Measurements from ENCODE around the gene PARD3.

DNA sequence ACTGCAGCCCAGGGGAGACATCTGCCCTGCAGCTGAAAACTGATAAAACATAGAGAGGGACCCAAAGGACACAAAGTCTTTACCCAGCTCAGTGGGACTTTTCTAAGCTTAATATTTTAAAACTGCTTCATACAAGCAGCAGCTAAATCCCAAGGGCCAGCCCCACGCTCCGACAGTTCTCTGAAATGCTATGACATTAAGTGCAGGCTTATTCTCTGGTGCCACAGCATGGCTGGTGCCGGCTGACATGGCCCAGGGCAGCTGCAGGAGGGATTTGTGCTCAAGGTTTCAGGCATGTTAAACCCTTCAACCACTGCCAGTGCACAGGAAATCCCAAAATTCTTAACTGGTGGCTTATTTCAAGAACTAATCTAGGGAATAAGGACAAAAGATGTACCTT lies 170.9 kb downstream of the PARD3 start:
- TF ChIP-seq, protein P1, sequence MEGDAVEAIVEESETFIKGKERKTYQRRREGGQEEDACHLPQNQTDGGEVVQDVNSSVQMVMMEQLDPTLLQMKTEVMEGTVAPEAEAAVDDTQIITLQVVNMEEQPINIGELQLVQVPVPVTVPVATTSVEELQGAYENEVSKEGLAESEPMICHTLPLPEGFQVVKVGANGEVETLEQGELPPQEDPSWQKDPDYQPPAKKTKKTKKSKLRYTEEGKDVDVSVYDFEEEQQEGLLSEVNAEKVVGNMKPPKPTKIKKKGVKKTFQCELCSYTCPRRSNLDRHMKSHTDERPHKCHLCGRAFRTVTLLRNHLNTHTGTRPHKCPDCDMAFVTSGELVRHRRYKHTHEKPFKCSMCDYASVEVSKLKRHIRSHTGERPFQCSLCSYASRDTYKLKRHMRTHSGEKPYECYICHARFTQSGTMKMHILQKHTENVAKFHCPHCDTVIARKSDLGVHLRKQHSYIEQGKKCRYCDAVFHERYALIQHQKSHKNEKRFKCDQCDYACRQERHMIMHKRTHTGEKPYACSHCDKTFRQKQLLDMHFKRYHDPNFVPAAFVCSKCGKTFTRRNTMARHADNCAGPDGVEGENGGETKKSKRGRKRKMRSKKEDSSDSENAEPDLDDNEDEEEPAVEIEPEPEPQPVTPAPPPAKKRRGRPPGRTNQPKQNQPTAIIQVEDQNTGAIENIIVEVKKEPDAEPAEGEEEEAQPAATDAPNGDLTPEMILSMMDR (IDR thresholded peaks at IDR 0.05) = no peak
- TF ChIP-seq EZH2phosphoT487 (IDR thresholded peaks at IDR 0.05) = no peak

Measured in neural progenitor cell (in vitro differentiated cells).